Activated naive CD8-positive, alpha-beta T cell treated with anti-CD3 and anti-CD28 coated beads for 36 hours (primary cell): ENCODE results near the gene FAM124B. TPM values are rescaled to one million over a fixed set of nuclear protein-coding genes. Genes with fewer than 3 reads are reported as not detected.

Experiments used
- DNase-seq: peaks from one replicate; pipeline ENCODE4 v3.0.0; 2021
- H3K27ac Mint-ChIP-seq: one replicate; pipeline ENCODE4 v1.8.0; 2022; ENCODE audit warnings: mild to moderate bottlenecking, moderate library complexity, mixed read lengths
- H3K27me3 Mint-ChIP-seq: one replicate; pipeline ENCODE4 v1.8.0; 2022; ENCODE audit warnings: mild to moderate bottlenecking, mixed read lengths
- H3K36me3 Mint-ChIP-seq: one replicate; pipeline ENCODE4 v1.8.0; 2021; ENCODE audit warnings: mild to moderate bottlenecking, mixed read lengths
- H3K4me1 Mint-ChIP-seq: one replicate; pipeline ENCODE4 v1.8.0; 2021; ENCODE audit warnings: mixed read lengths
- H3K4me3 Mint-ChIP-seq: one replicate; pipeline ENCODE4 v1.8.0; 2022; ENCODE audit warnings: mild to moderate bottlenecking, moderate library complexity, mixed read lengths
- H3K9me3 Mint-ChIP-seq: one replicate; pipeline ENCODE4 v1.8.0; 2022; ENCODE audit warnings: mixed read lengths
- total RNA-seq, 2 experiments: library from RNA; stranded (reverse); gene quantifications; one replicate each; pipeline ENCODE4 v1.2.3, GENCODE V29; 2021

The FAM124B gene
- under 1 TPM; 0.46 to 0.52 TPM for total RNA-seq

GRCh38 chr2:224401641-224402342, at the start of gene FAM124B:
FAM124B (minus strand) TSS chr2:224402107; CDS start chr2:224401768, 339 bp downstream.
- Mint-ChIP-seq H3K4me3 (peak within 1 kb of the TSS; percentile 63), H3K4me1 (peaks cover 12% of the 10 kb centered on the region), H3K36me3 (peaks cover 2% of the 10 kb centered on the region), H3K27ac (no peak within 1 kb of the TSS), H3K27me3 (peaks cover 14% of the 10 kb centered on the region), H3K9me3 (peaks cover 2% of the 10 kb centered on the region)
- peak; percentile 7 for DNase-seq

GRCh38 chr2:224449212-224450147, 47.6 kb upstream of the FAM124B start:
- no peak overlapping the region for H3K27ac Mint-ChIP-seq
- H3K27me3 Mint-ChIP-seq = peaks cover 17% of the 10 kb centered on the region
- H3K4me1 Mint-ChIP-seq = no peaks in the 10 kb centered on the region
- no peaks in the 10 kb centered on the region for H3K36me3 Mint-ChIP-seq
- no peaks in the 10 kb centered on the region for H3K9me3 Mint-ChIP-seq
- DNase-seq = peak; percentile 6
- H3K4me3 Mint-ChIP-seq = no peak overlapping the region

- no peak overlapping the region for H3K27ac Mint-ChIP-seq
- peaks cover 30% of the 10 kb centered on the region for H3K27me3 Mint-ChIP-seq
- DNase-seq = no peak
- H3K36me3 Mint-ChIP-seq = no peaks in the 10 kb centered on the region
- H3K4me1 Mint-ChIP-seq = no peaks in the 10 kb centered on the region
- H3K4me3 Mint-ChIP-seq = no peak overlapping the region
- H3K9me3 Mint-ChIP-seq = no peaks in the 10 kb centered on the region
Observed at GRCh38 chr2:224448236-224448635, 46.3 kb upstream of the FAM124B start.

GRCh38 chr2:224444783-224445182, 42.9 kb upstream of the FAM124B start:
- DNase-seq = no peak
- H3K36me3 Mint-ChIP-seq = no peaks in the 10 kb centered on the region
- no peaks in the 10 kb centered on the region for H3K9me3 Mint-ChIP-seq
- no peak overlapping the region for H3K4me3 Mint-ChIP-seq
- no peak overlapping the region for H3K27ac Mint-ChIP-seq
- peaks cover 3% of the 10 kb centered on the region for H3K4me1 Mint-ChIP-seq
- H3K27me3 Mint-ChIP-seq = peaks cover 47% of the 10 kb centered on the region

GRCh38 chr2:224444021-224444420, 42.1 kb upstream of the FAM124B start:
- Mint-ChIP-seq H3K36me3 (no peaks in the 10 kb centered on the region), H3K27me3 (peaks cover 43% of the 10 kb centered on the region), H3K4me3 (no peak overlapping the region), H3K4me1 (peaks cover 3% of the 10 kb centered on the region), H3K9me3 (no peaks in the 10 kb centered on the region), H3K27ac (no peak overlapping the region)
- DNase-seq = no peak

GRCh38 chr2:224442071-224442967, 40.4 kb upstream of the FAM124B start:
- H3K9me3 Mint-ChIP-seq = no peaks in the 10 kb centered on the region
- peak overlapping the region; percentile 71 for H3K4me3 Mint-ChIP-seq
- peaks cover 48% of the 10 kb centered on the region for H3K27me3 Mint-ChIP-seq
- peaks cover 3% of the 10 kb centered on the region for H3K4me1 Mint-ChIP-seq
- no peaks in the 10 kb centered on the region for H3K36me3 Mint-ChIP-seq
- H3K27ac Mint-ChIP-seq = peak overlapping the region; percentile 45
- peak; percentile 11 for DNase-seq

- Mint-ChIP-seq H3K4me3 (no peak overlapping the region), H3K9me3 (no peaks in the 10 kb centered on the region), H3K4me1 (peaks cover 3% of the 10 kb centered on the region), H3K36me3 (no peaks in the 10 kb centered on the region), H3K27ac (no peak overlapping the region), H3K27me3 (peaks cover 48% of the 10 kb centered on the region)
- DNase-seq = no peak
Observed at GRCh38 chr2:224440988-224441387, 39.1 kb upstream of the FAM124B start.

- peaks cover 39% of the 10 kb centered on the region for H3K27me3 Mint-ChIP-seq
- H3K4me3 Mint-ChIP-seq = no peak overlapping the region
- no peaks in the 10 kb centered on the region for H3K36me3 Mint-ChIP-seq
- no peaks in the 10 kb centered on the region for H3K9me3 Mint-ChIP-seq
- peaks cover 3% of the 10 kb centered on the region for H3K4me1 Mint-ChIP-seq
- DNase-seq = no peak
- no peak overlapping the region for H3K27ac Mint-ChIP-seq
Observed at GRCh38 chr2:224438726-224439125, 36.8 kb upstream of the FAM124B start.

GRCh38 chr2:224436634-224437033, 34.7 kb upstream of the FAM124B start:
- Mint-ChIP-seq H3K36me3 (no peaks in the 10 kb centered on the region), H3K27me3 (peaks cover 25% of the 10 kb centered on the region), H3K27ac (no peak overlapping the region), H3K4me3 (no peak overlapping the region), H3K4me1 (peaks cover 2% of the 10 kb centered on the region), H3K9me3 (no peaks in the 10 kb centered on the region)
- DNase-seq = no peak

- no peak overlapping the region for H3K4me3 Mint-ChIP-seq
- H3K9me3 Mint-ChIP-seq = no peaks in the 10 kb centered on the region
- H3K27me3 Mint-ChIP-seq = peaks cover 7% of the 10 kb centered on the region
- H3K4me1 Mint-ChIP-seq = peaks cover 2% of the 10 kb centered on the region
- DNase-seq = no peak
- H3K27ac Mint-ChIP-seq = no peak overlapping the region
- no peaks in the 10 kb centered on the region for H3K36me3 Mint-ChIP-seq
Observed at GRCh38 chr2:224434618-224435017, 32.7 kb upstream of the FAM124B start.

GRCh38 chr2:224433442-224433841, 31.5 kb upstream of the FAM124B start:
- H3K36me3 Mint-ChIP-seq = no peaks in the 10 kb centered on the region
- peaks cover 2% of the 10 kb centered on the region for H3K4me1 Mint-ChIP-seq
- H3K4me3 Mint-ChIP-seq = no peak overlapping the region
- H3K9me3 Mint-ChIP-seq = no peaks in the 10 kb centered on the region
- H3K27ac Mint-ChIP-seq = no peak overlapping the region
- DNase-seq = no peak
- peaks cover under 1% of the 10 kb centered on the region for H3K27me3 Mint-ChIP-seq

- DNase-seq = no peak
Observed at GRCh38 chr2:224432003-224432579, 30.2 kb upstream of the FAM124B start.

GRCh38 chr2:224429441-224429810, 27.5 kb upstream of the FAM124B start:
- no peak for DNase-seq
- Mint-ChIP-seq H3K27ac (no peak overlapping the region), H3K9me3 (peaks cover 6% of the 10 kb centered on the region), H3K36me3 (no peaks in the 10 kb centered on the region), H3K4me3 (no peak overlapping the region), H3K27me3 (no peaks in the 10 kb centered on the region), H3K4me1 (peaks cover 2% of the 10 kb centered on the region)

More at GRCh38 chr2:224432003-224432579, 30.2 kb upstream of the FAM124B start:
- H3K27me3 Mint-ChIP-seq = no peaks in the 10 kb centered on the region
- no peaks in the 10 kb centered on the region for H3K9me3 Mint-ChIP-seq
- H3K36me3 Mint-ChIP-seq = no peaks in the 10 kb centered on the region
- H3K27ac Mint-ChIP-seq = no peak overlapping the region
- peaks cover 2% of the 10 kb centered on the region for H3K4me1 Mint-ChIP-seq
- H3K4me3 Mint-ChIP-seq = no peak overlapping the region

GRCh38 chr2:224428787-224429440, 27.0 kb upstream of the FAM124B start:
- peaks cover 8% of the 10 kb centered on the region for H3K9me3 Mint-ChIP-seq

More at GRCh38 chr2:224428787-224429440, 27.0 kb upstream of the FAM124B start:
- no peak overlapping the region for H3K27ac Mint-ChIP-seq
- no peaks in the 10 kb centered on the region for H3K27me3 Mint-ChIP-seq
- H3K4me3 Mint-ChIP-seq = no peak overlapping the region
- no peak for DNase-seq
- H3K4me1 Mint-ChIP-seq = peaks cover 2% of the 10 kb centered on the region
- H3K36me3 Mint-ChIP-seq = no peaks in the 10 kb centered on the region
